PFSK-1 (cell line): Measurements from ENCODE around the gene CPHXL2.

Experiments used
- POLR2AphosphoS5 ChIP-seq: IDR thresholded peaks from 2 replicates; pipeline ENCODE4 v1.6.1; 2012; ENCODE audit warnings: low read depth, mild to moderate bottlenecking, control low read depth, low read length, moderate library complexity
- SIN3A ChIP-seq: IDR thresholded peaks from 2 replicates; pipeline ENCODE4 v1.6.1; 2012; ENCODE audit warnings: mild to moderate bottlenecking, low read length, moderate library complexity, borderline replicate concordance; ENCODE audit not compliant: insufficient read depth
- TAF1 ChIP-seq: IDR thresholded peaks from 2 replicates; pipeline ENCODE4 v1.6.1; 2012; ENCODE audit warnings: low read length, control low read depth, borderline replicate concordance; ENCODE audit not compliant: insufficient read depth
- TF ChIP-seq, protein P1 (sequence below), 2 experiments: IDR thresholded peaks; 2 replicates each; pipeline versions ENCODE4 v1.6.1 to v1.8.0; 2011 to 2012; ENCODE audit warnings: low read depth in 2 of 2, low read length in 2 of 2, control low read depth in 1 of 2, inconsistent platforms in 1 of 2, mild to moderate bottlenecking in 1 of 2, moderate library complexity in 1 of 2; ENCODE audit not compliant: insufficient read depth in 1 of 2

DNA sequence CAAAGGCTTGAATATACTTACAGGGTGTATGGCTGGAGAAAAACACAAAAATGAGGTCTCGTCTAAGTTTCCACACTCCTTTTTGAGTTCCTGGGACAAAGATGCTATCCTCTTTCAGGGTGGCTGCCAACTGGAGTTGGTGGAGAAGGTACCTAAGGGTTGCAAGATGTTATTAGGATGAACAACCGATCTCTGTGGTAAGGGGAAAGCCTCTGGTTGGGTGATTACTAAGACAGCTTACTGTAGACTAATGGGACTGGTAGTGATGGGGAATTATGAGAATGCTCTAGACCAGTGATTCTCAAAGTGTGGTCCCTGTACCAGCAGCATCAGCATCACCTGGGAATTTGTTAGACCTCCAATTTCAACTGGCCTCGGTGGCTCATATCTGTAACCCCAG, 59.7 kb downstream of the CPHXL2 start:
- TF ChIP-seq TAF1: no peak
- TF ChIP-seq, protein P1, sequence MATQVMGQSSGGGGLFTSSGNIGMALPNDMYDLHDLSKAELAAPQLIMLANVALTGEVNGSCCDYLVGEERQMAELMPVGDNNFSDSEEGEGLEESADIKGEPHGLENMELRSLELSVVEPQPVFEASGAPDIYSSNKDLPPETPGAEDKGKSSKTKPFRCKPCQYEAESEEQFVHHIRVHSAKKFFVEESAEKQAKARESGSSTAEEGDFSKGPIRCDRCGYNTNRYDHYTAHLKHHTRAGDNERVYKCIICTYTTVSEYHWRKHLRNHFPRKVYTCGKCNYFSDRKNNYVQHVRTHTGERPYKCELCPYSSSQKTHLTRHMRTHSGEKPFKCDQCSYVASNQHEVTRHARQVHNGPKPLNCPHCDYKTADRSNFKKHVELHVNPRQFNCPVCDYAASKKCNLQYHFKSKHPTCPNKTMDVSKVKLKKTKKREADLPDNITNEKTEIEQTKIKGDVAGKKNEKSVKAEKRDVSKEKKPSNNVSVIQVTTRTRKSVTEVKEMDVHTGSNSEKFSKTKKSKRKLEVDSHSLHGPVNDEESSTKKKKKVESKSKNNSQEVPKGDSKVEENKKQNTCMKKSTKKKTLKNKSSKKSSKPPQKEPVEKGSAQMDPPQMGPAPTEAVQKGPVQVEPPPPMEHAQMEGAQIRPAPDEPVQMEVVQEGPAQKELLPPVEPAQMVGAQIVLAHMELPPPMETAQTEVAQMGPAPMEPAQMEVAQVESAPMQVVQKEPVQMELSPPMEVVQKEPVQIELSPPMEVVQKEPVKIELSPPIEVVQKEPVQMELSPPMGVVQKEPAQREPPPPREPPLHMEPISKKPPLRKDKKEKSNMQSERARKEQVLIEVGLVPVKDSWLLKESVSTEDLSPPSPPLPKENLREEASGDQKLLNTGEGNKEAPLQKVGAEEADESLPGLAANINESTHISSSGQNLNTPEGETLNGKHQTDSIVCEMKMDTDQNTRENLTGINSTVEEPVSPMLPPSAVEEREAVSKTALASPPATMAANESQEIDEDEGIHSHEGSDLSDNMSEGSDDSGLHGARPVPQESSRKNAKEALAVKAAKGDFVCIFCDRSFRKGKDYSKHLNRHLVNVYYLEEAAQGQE (IDR thresholded peaks at IDR 0.05; ENCODE audit: insufficient read depth in 1 of 2, low read depth in 2 of 2, low read length in 2 of 2): no peak
- no peak for TF ChIP-seq POLR2AphosphoS5
- TF ChIP-seq SIN3A: no peak
